Ramos (cell line): ENCODE results near the gene ZDHHC5.

Experiments
- in situ Hi-C: fragments of 300-500 bp; cut with MboI; formaldehyde crosslinking; loops from one replicate; pipeline ENCODE4 v1.14.3; 2022; ENCODE audit warnings: low sequenced_read_pairs; ENCODE audit not compliant: unreplicated experiment

The ZDHHC5 gene

DNA sequence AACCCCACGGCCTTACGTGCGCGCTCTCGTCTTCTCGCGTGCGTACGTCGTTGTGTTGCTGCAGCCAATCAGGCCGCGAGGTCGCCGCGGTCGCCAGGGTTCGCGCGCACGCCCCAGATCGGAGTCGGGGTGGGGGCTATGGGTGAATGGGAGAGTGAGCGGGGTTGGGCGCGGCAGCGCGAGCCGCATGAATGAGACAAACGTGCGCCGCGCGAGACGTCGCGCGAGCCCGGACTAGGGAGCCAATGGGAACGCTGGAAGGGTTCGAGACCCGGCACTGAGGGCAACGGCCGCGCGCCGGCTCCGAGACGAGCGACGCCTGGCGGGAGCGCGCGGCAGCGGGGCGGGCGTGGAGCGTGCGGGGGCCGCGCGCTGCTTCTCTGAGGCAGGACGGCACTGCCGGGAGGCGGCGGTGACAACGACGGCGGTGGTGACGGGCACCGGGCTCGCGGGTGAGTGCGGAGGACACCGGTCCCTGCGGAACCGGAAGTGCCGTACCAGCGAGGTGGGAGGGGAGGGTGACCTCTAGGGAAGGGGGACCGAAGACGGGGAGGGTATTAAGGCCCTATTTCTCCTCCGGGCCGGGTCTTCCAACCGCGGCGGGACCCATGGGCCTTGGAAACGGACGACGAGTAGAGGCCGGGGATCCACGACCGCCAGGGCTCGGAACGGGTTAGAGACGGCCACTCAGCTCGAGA is at the start of gene ZDHHC5:
ZDHHC5 (plus strand) TSS at position 379 of the 698 bp plus-strand sequence. CDS start 4,977 bp downstream, outside the sequence.
- in situ Hi-C loops: no loop called here

DNA sequence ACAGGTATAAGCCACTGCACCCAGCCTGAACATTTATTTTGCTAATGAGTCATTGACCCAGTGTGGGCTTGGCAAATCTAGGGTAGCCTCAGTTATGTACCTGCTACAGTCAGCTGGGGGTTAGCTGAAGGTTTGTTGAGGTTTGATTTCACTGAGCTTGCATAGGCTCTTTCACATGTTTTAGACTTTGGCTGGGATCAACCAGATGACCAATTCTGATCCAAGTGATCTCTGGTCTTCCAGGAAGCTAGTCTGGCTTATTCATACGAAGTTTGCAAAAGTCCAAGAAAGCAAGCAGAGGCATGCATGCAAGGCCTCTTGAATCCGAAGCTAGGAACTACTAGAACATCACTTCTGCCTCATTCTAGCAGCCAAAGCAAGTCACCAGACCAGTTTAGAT is 49.5 kb upstream of the ZDHHC5 start:
- in situ Hi-C loops: no loop called here

GRCh38 chr11:57619331-57619730 is 48.6 kb upstream of the ZDHHC5 start:
- in situ Hi-C loops: no loop called here

- in situ Hi-C loops: no loop called here
These were observed 47.4 kb upstream of the ZDHHC5 start for GRCh38 chr11:57620467-57620866.

DNA sequence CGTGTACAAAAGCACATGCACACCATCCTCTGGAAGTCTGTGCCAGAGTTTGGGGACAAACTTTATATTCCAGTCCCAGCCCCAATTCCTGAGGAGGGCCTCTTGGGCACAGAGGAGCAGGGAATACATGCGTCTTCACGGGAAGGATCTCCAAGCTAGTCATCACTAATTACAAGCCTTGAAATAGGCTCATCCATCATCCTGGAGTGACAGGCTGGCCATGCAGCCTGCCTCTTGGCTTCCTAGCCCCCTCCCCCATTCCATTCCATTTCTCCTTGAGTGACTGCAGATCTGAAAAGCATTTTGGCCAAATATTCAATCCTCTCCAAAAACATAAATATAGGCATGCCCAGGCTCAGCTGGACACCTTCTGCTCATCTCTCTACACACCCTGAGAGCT is 45.7 kb upstream of the ZDHHC5 start:
- in situ Hi-C loops: no loop called here

- in situ Hi-C loops: no loop called here
These were observed 43.0 kb upstream of the ZDHHC5 start for GRCh38 chr11:57624864-57625263.

DNA sequence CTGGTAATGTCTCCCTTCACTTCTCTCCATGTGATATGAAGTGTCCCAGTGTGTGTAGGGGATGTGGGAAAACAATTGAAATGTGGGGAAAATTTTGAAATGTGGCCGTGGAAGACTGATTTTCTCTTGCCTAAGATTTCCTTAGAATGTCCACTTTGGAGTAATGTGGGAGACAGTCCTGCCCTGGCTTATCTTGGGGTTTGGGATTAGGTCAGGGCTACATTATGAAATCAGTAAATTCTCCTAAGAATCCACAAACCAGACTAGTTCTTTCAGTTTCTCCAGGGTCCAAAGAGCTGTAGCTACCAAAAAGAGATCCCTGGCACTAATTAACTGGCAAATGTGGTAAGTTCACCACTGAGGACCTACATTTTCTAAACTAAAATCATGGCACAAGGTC is 41.0 kb upstream of the ZDHHC5 start:
- in situ Hi-C loops: no loop called here

- in situ Hi-C loops: no loop called here
These were observed 37.7 kb upstream of the ZDHHC5 start for GRCh38 chr11:57630171-57630570.

- in situ Hi-C loops: no loop called here
These were observed 35.8 kb upstream of the ZDHHC5 start for GRCh38 chr11:57632116-57632515.

DNA sequence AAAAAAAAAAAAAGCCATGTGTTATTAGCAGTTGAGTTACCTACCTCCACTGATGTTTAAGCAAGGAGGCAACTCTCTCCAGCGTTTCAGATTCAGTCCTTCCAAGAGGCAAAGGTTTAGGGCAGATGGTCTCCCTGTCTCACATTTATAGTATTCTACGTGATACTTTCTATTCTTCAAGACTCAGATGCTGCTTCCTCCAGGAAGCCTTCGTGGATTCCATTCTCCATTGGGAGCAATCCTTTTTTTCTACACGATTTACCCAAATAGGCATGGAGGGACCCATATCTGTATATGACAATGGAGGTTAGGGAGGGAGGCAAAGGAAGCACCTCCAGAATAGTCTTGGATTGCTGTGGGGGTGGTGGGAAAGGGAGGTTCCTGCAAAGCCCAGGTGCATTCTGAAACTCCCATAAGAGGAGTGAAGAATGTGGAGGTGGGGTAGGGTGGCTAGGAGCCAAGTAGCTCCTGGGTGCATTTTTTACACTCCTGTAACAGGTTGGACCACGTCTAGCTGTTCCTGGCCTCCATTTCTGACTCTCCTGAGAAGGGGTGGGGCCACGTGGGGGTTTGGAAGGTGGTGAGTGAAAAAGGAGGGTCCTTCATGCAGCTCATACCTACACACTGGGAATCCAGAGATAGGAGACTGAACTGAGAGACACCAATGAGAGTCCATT is 34.4 kb upstream of the ZDHHC5 start:
- in situ Hi-C loops: no loop called here

DNA sequence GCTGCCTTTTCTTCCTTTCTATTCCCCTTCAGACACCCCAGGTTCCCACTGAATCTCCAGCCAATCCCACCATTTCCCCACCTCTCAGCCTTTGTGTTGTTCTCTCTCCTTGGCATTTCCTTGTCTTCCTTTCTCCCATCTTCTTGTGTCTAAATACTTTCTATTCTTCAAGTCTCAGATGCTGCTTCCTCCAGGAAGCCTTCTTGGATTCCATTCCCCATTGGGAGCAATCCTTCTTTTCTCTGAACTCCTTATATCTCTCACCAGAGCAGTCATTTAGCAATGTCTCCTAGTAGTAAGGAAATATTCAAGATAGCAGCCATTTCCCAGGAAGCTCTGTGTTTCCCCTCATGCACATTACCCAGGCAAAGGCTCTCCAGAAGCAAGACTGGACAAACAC is 33.6 kb upstream of the ZDHHC5 start:
- in situ Hi-C loops: no loop called here

GRCh38 chr11:57635246-57635645 is 32.7 kb upstream of the ZDHHC5 start:
- in situ Hi-C loops: no loop called here

DNA sequence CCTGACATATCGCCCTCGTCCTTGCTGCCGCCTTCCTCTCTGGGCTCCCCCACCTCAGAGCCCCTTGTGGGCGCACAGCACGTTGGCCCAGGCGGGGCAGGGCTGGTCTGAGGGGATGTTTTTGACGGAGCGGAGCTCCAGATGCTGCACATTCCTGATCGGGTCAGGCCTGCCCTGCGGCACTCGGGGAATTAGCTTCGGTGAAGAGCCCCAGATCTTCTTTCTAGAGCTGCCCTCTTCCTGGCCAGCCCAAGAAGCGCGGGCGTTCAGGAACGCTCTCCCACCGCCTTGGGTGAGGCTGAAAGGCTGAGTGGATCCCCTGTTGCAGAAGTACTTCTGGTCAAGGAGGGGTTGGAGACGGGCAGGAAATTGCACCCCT is 30.3 kb upstream of the ZDHHC5 start:
- in situ Hi-C loops: no loop called here

DNA sequence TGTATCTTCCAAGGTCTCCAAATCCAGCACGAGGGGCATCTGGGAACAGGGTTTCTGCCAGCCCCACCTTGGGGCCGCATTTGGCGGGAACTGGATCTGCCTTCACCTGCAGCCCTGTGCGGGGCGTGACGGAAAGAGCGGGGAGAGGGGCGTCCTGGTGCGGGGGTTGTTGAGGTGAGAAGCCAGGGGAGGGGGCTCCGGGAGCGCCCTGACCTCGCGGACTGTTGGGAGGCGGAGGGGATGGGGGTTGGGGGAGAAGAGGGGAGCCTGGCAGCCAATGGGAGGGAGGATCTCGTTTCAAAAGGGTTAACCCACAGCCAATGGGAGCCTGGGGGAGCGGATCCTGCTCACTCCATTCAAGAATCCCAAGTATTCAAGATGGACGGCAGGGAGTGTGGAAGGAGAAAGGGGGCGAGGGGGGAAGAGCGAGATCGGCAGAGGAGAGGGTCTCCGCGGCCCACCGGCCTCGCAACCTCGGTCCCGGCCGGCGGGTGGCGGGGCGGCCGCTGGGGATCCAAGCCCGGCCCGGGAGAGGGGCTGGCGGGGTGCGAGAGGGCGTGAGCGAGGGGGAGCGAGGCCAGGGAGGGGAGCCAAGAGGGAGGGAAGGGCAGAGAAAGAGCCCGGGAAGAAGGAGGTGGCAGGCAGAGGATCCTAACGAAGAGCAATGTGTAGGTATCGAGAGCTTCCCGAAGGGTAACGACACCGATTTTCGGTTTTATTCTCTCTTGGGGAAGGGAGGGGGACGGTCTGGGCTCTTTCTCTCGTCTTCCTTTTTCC is 29.7 kb upstream of the ZDHHC5 start:
- in situ Hi-C loops: no loop called here

DNA sequence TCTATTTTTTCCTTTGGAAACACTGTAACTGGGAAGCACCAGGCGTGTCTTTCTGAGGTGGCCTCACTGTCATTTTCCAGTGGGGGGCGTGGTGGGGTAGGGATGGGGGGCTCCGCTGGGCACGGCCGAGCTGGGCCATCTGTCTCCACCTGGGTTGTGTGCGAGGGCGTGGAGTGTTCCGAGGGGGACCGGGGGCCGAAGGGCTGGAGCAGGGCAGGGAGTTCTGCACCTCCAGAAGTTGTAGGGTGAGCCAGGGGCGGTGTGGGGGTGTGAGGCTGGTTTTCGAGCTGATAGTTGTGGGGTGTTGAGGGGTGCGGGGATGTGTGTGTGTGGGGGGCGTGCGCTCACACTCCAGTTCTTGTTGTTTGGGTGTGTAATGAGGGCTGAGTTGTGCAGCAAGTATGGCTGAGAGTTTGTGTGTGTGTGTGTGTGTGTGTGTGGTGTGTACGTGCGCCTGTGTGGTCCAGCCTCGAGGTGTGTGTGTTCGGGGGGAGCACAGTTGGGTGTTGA is 29.0 kb upstream of the ZDHHC5 start:
- in situ Hi-C loops: no loop called here

DNA sequence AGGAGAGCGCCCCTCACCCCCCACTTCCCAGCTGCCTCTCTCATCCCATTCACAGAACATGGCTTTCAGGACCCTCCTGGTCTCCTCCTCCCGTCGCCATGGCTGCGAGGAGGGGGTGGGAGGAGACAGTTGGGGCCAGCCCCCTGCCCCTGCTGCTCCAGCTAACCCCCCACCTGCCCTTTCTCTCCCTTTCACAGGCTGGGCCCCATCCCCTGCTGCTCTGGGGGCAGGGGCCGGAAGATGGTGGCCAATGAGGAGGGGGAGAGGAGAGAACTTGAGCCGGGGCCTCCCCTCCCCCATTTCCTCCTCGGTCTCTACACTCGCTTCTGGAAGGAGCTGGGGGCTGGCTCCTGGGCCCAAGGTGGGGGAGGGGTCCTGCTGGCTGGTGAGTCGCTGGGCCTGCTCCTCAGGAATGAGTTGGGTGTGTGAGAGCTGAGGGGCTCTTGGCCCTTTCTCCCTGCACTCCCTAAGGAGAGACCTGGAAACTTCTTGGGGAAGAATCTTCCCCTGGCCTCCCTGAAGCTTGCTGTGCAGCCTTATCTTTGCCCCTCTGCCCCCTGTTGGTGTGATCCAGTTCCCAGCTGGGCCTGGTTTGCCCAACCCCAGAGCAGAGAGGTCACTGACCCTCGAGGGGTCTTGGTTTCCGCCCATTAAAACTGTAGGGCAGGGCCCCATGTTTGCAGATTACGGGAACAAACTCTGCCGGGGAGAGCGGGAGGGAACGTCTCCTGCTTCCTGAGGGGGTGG is 28.4 kb upstream of the ZDHHC5 start:
- in situ Hi-C loops: loop anchor here (5.0 kb wide), 3 partner anchors 67 to 292 kb away; no protein-coding TSS in a partner anchor

- in situ Hi-C loops: loop anchor here (5.0 kb wide), 3 partner anchors 68 to 293 kb away; no protein-coding TSS in a partner anchor
These were observed 27.7 kb upstream of the ZDHHC5 start for GRCh38 chr11:57640068-57640800.

- in situ Hi-C loops: loop anchor here (5.0 kb wide), 3 partner anchors 69 to 294 kb away; no protein-coding TSS in a partner anchor
These were observed 26.7 kb upstream of the ZDHHC5 start for GRCh38 chr11:57641011-57641807.

GRCh38 chr11:57643802-57644201 is 24.1 kb upstream of the ZDHHC5 start:
- in situ Hi-C loops: loop anchor here (5.0 kb wide), 3 partner anchors 72 to 297 kb away; no protein-coding TSS in a partner anchor
